Stimulated activated CD4-positive, alpha-beta T cell treated with anti-CD3 and anti-CD28 coated beads, Interleukin-15, amount 100 ng/mL, for 24 hours (primary cell): ENCODE results near the gene C20orf144.
"Not testable (repeated sequence)": the region's sequence is repeated elsewhere in the genome, so short reads cannot be mapped to it uniquely, and the experiment has no call there.

Source experiments
- DNase-seq: peaks from one replicate; pipeline ENCODE4 v3.0.0-alpha.2; 2020

C20orf144 gene

GRCh38 chr20:33662172-33662571, at the start of gene C20orf144:
C20orf144 (plus strand) TSS chr20:33662327; CDS start chr20:33662346, 19 bp downstream.
- DNase-seq = no peak

- no peak for DNase-seq
These were observed 40.3 kb upstream of the C20orf144 start for GRCh38 chr20:33621717-33622400.

GRCh38 chr20:33622705-33623365, 39.3 kb upstream of the C20orf144 start:
- no peak for DNase-seq

GRCh38 chr20:33624399-33624798, 37.7 kb upstream of the C20orf144 start:
- no peak for DNase-seq

- no peak for DNase-seq
These were observed 35.9 kb upstream of the C20orf144 start for GRCh38 chr20:33626190-33626589.

GRCh38 chr20:33627577-33628216, 34.4 kb upstream of the C20orf144 start:
- DNase-seq = no peak

- DNase-seq = no peak
These were observed 32.6 kb upstream of the C20orf144 start for GRCh38 chr20:33629533-33629932.

- no peak for DNase-seq
These were observed 32.1 kb upstream of the C20orf144 start for GRCh38 chr20:33629979-33630378.

GRCh38 chr20:33630507-33630906, 31.6 kb upstream of the C20orf144 start:
- no peak for DNase-seq

GRCh38 chr20:33631910-33632309, 30.2 kb upstream of the C20orf144 start:
- DNase-seq = not testable (repeated sequence)

GRCh38 chr20:33635341-33635740, 26.8 kb upstream of the C20orf144 start:
- no peak for DNase-seq

GRCh38 chr20:33636776-33637175, 25.4 kb upstream of the C20orf144 start:
- no peak for DNase-seq

- no peak for DNase-seq
These were observed 21.8 kb upstream of the C20orf144 start for GRCh38 chr20:33640287-33640686.

- DNase-seq = no peak
These were observed 17.6 kb upstream of the C20orf144 start for GRCh38 chr20:33644313-33645071.

- no peak for DNase-seq
These were observed 17.1 kb upstream of the C20orf144 start for GRCh38 chr20:33645072-33645358.

GRCh38 chr20:33645396-33645795, 16.7 kb upstream of the C20orf144 start:
- DNase-seq = no peak

GRCh38 chr20:33646191-33646590, 15.9 kb upstream of the C20orf144 start:
- DNase-seq = no peak

- not testable (repeated sequence) for DNase-seq
These were observed 15.0 kb upstream of the C20orf144 start for GRCh38 chr20:33646959-33647602.

GRCh38 chr20:33647603-33648395, 14.3 kb upstream of the C20orf144 start:
- DNase-seq = no peak

- DNase-seq = no peak
These were observed 13.6 kb upstream of the C20orf144 start for GRCh38 chr20:33648396-33649004.

GRCh38 chr20:33649201-33649681, 12.9 kb upstream of the C20orf144 start:
- no peak for DNase-seq
